HG02798 (cell line): Measurements from ENCODE around the gene EML1.

Source experiments
- ATAC-seq: cut with Tn5 transposase; IDR thresholded peaks from one replicate; pipeline ENCODE4 v1.9.1; 2021; ENCODE audit warnings: mild to moderate bottlenecking; ENCODE audit not compliant: unreplicated experiment, poor library complexity

Gene EML1, protein sequence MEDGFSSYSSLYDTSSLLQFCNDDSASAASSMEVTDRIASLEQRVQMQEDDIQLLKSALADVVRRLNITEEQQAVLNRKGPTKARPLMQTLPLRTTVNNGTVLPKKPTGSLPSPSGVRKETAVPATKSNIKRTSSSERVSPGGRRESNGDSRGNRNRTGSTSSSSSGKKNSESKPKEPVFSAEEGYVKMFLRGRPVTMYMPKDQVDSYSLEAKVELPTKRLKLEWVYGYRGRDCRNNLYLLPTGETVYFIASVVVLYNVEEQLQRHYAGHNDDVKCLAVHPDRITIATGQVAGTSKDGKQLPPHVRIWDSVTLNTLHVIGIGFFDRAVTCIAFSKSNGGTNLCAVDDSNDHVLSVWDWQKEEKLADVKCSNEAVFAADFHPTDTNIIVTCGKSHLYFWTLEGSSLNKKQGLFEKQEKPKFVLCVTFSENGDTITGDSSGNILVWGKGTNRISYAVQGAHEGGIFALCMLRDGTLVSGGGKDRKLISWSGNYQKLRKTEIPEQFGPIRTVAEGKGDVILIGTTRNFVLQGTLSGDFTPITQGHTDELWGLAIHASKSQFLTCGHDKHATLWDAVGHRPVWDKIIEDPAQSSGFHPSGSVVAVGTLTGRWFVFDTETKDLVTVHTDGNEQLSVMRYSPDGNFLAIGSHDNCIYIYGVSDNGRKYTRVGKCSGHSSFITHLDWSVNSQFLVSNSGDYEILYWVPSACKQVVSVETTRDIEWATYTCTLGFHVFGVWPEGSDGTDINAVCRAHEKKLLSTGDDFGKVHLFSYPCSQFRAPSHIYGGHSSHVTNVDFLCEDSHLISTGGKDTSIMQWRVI

DNA sequence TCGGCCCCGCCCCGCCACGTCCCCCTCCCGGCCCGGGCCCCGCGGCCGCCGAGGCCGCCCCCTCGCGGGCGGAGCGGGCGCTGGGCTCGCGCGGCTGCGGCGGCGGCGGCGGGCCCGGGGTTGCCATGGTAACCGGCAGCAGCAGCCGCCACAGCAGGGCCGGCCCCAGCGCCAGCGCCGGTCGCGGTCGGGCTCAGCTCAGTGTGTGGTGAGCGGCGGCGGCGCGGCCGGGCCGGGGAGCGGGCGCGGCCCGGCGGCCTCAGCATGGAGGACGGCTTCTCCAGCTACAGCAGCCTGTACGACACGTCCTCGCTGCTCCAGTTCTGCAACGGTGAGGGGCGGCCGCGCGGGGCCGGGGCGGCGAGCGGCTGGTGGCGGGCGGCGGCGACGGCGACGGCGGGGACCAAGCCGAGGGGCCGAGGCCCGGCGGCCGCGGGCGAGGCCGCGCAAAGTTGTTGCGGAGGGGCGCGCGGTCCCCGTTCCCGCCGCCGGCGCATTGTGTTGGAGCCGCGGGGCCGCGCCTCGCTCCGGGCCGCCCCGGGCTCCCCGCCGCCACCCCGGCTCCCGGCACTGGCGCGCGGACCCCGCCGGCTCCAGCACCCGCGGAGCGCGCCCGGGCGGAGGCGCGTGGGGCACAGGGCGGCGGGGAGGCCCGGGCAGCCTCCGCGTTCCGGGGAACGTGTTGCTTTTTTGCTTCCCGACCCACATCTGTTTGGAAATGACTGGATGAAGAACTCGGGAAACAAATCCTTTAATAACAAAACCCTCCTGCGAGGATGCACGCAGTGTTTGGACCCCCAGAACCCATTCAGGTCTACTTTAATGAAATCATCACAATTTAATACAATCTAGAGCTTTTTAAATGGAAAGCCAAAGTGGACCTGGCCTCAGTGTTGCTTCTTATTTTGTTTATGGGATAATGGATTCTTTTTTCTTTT is at the start of gene EML1:
Gene EML1 (plus strand): TSS at position 201 of the 938 bp plus-strand sequence. CDS start 64 bp downstream, at position 265.
- ATAC-seq, result peak; percentile 92

DNA sequence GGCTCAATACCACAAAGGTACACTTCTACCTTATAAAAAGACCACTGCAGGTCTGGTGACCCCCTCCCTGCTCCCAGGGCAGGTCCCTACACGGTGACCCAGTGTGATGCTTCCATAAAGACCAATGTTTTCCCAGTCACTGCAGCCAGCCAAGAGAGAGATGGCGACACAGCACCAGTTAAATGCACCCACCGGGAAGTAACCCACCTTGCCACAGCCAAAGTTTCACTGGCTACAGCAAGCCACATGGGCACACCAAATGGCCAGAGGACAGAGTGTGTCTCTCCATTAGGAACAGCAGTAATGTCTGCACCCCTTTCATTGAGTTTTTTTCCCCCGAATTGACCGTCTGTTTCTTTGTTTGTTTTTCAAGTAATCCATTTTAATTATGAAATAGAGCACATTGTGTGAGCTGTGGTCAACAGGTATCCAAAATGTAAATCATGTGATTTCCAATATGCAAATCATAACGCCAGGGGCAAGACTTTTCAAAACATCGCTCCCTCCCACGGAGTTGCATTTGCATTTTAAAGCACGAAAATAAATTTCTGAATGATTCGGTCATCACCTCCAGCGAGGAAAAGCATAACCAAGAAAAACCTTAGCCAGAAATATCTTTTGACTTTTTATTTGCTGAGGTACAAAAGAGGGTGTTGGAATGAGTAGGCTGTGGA is 48.9 kb upstream of the EML1 start:
- no peak for ATAC-seq

DNA sequence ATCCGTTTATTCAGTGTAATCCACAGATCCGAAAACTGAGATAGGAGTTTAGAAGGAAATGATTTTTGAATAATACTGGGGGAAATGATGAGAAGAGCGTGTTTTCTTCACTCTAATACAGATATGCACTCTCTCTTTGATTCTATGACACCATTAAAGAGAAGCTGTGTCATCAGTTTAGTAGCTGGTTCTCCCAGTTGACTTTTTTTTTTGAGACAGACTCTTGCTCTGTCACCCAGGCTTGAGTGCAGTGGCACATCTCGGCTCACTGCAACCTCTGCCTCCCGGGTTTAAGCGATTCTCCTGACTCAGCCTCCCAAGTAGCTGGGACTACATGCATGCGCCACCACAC is 48.4 kb upstream of the EML1 start:
- no peak for ATAC-seq

DNA sequence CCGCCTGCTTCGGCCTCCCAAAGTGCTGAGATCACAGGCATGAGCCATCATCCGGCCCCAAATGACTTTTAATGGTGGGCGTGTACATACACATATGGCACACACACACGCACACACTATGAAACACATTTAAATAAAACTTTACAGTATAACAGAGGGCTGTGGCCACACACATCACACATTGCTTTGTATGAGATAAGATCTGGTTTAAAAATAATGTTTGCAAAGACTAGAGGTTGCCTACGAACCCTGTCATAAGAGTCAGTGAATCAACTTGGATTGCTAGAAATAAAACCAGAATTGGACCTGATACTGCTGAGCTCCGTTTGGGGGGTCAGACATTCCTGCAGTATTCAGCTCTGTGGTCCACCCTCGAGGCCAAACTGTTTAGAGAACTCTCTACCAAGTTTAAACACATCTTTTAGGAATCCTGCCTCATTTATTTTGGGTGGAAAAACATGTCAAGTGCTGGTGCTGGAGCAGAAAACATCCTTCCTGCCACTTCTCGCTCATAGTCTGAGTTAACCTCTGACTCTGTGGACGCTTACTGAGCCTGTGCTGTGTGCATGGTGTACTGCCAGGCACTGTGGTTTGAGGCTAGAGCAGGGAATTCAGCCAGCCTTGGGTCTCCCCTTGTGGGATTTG is 47.8 kb upstream of the EML1 start:
- no peak for ATAC-seq

DNA sequence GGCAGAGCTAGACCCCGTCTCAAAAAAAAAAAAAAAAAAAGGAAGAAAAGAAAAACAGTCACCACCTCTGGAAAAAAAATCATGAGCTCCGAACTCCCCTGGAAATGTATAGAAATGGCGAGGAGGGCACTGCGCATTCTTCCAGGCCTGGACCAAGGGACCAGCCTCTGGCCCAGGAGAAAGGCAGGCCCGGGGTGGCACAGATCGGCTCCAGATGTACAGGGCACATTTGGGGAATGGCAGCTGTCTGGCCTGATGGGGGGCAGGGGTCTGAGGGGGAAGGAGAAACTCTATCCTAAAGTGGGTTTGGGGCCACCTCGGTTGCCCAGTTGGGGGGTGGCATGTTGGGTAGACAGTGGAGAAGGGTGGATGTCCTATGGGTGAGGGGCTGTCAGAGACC is 46.0 kb upstream of the EML1 start:
- ATAC-seq, result no peak

DNA sequence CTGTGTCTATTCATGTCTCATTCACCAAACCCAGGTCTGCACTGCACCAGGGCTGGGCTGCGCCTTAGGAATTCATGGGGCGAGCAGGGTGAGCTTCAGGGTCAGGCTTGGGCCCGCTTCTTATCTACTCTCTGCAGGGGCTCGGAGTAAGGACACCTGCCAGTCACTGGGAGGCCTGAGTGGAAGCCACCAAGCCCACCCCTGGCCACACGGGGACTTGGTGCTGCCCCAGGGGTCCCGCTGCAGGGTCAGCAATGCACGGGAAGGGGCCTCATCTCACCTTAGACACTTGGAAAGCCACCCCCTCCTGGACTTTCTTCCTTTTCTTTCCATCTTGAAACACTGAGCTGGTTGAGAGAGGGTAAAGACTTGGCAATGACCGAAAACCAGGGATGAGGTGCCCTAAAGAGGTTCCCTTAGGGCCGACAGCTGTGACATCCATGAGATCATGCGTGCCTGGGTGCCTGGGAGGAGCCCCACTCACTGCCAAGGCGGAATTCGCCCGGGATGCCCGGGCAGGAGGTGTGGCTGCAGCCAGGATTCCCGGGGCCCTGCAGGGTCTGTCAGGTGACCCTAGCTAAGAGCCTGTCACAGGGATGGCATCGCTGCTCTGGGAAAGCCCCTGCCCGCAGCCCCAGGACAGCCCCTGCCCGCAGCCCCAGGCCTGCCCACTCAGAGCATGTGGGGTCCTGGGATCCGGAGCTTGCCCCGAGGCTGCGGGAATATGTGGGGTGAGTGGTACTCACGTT is 45.5 kb upstream of the EML1 start:
- no peak for ATAC-seq

DNA sequence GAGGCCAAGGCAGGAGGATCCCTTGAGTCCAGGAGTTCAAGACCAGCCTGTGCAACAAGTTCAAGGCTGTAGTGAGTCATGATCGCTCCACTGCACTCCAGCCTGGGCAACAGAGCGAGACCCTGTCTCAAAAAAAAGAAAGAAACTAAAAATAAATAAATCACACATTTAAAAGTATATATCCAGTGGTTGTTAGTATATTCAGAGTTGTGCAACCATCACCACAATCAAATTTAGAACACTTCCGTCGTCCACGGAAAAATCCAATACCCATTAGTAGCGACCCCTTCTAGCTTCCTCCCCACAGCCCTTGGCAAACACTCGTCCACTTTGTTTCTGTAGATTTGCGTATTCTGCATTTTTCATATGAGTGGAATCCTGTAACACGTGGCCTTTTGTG is 44.7 kb upstream of the EML1 start:
- ATAC-seq, result no peak

DNA sequence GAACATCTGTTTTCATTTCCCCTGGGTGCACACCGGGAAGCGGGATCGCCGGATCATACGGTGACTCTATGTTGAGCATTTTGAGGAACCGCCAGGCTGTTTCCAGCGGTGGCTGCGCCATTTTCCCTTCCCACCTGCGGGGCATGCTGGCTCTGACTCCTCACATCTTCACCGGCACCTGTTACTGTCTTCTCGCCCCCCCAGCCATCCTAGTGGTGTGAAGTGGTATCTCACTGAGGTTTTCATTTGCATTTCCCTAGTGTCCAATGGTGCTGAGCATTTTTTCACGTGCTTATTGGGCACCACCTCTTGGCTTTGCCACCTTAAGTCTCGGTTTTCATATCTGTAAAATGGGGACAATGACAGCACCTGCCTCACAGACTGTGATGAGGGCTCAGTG is 44.1 kb upstream of the EML1 start:
- ATAC-seq, result no peak

DNA sequence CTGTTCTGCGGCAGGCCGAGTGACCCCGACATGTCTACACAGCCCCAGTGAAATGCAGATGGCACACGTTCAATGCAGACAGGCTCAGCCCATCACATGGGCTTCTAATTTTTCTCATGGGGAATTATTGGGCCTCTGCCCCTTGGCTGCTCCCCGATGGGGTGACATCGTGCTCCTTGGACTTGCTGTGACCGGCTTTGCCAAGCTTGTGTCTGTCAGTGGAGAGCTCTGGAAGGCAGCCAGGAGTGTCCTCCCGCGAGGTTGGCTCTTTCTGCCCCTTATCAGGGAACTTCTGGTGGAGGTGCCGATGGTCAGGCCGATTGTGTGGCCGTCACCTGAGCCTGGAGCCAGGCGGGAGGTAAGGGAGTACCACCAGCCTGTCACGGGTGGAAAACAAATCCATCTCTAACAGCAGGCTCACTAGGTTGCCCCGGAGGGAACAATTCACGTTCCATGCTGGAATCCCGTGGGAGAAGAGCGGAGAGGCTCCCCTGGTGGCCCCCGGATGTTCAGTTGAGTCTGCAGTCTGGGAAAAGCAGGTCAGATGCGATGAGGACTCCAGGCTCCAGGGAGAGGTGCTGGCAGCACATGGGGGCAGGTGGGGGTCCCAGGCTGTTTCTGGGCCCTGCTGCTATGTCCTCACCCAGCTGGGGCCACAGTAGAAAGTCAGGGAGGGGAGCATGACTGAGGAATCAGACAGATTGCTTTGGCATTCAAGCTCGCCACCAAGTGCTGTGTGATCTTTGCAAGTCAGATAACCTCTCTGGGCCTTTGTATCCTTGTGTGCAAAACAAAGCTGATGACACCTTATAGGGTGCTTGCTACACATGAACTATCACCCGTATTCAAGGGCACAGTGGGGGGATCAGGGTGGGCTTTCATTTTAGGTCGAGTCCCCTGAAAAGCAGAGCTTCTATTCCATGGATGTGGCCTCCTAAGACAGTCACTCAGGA is 43.2 kb upstream of the EML1 start:
- ATAC-seq, result no peak

DNA sequence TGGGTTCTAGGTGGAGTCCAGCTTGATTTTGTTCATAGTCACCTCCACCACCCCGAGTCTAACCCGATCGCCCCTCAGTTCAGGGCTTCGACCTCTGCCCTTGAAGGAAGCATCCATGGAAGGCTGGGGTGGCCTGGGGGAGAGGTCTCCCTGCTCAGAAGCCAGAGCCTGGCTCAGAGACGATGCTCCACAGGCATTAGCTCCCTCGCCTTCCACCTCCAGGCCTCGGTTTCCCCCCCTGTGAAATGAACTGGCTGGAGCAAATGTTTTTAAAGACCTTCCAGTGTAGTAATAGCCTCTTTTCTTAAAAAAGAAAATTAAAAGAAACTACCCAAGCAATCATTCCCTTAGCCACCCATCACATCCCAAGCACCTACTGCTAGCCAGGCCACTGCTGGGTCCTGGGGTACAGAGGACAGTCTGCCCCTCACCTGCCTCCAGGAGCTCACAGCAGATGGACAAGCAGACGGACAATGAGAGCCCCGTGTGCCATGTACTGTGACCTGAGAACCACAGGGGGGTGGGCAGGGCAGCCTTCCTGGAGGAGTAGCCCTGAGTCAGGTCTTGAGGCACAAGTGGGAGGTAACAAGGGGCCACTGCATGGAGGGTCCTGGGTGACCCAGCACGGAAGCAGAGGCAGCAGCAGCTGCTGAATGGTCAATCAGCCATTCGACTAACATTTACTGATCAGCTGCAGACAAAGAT is 42.3 kb upstream of the EML1 start:
- no peak for ATAC-seq

DNA sequence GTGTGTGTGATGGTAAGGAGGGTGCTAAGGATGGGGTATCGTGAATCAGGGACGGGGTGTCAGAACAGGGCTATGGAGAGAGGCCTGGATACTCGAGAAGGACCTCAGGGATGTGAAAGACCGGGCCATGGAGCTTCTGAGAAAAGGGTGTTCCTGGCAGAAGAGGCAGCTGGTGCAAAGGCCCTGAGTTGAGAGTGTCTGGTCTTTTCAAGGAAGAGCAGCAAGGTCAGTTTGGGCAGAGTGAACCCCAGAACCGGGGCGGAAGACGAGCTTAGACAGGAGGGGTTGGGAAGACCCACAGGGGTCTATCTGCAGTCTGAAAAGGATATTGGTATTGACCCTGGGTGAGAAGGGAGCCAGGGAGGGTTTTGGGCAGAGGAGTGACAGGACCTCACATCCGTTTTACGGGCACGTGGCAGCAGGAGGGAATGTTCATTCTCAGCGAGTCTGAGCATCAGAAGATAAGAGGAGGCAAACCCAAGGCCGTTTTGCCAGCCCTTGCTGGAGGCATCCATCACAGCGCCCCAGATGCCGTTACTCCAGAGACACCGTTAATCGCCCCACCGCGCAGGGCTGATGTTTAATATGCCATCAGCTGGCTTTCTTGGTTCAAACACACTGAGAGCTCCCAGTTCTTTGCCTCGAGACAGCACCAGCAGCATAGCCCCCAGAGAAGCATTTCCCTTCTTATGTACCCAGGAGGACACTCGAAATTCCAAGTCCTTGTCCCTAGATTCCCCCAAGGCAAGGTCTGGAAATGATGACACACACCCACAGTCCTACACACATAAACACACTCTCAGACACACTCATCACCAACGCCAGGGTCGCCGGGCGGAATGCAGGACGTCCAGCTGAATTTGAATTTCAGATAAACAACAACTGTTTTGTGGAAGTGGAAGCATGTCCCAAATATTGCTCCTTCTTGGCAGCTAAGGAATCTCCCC is 41.4 kb upstream of the EML1 start:
- ATAC-seq, result no peak

DNA sequence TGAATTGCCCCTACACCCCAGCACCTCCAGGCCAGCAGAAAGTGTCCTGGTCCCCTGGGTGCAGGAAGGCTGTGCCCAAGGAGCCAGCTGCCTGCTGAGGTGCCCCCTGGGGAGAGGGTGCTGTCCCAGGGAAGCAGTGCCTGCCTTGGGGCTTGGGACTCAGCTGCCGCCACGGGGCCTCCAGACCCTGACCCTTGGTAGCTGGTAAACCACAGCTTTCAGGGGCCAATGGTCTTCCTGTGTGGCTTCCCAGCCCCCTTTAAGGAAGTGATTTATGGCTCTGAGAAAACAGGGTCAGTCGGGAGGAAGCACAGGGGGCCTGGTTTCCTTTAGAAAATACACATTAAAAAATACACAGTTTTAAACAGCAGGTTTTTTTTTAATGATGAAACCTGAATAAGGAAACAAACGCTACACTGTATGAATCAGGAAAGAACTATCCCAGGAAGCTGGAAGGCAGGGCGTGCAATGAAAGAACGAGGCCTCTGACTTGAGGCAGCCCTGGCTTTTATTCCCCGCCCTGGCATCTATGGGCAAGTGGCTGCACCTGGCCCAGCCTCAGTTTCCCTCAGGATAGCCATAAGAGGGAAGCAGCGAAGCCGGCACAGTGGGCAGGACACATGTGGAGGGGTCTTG is 40.6 kb upstream of the EML1 start:
- ATAC-seq, result no peak

DNA sequence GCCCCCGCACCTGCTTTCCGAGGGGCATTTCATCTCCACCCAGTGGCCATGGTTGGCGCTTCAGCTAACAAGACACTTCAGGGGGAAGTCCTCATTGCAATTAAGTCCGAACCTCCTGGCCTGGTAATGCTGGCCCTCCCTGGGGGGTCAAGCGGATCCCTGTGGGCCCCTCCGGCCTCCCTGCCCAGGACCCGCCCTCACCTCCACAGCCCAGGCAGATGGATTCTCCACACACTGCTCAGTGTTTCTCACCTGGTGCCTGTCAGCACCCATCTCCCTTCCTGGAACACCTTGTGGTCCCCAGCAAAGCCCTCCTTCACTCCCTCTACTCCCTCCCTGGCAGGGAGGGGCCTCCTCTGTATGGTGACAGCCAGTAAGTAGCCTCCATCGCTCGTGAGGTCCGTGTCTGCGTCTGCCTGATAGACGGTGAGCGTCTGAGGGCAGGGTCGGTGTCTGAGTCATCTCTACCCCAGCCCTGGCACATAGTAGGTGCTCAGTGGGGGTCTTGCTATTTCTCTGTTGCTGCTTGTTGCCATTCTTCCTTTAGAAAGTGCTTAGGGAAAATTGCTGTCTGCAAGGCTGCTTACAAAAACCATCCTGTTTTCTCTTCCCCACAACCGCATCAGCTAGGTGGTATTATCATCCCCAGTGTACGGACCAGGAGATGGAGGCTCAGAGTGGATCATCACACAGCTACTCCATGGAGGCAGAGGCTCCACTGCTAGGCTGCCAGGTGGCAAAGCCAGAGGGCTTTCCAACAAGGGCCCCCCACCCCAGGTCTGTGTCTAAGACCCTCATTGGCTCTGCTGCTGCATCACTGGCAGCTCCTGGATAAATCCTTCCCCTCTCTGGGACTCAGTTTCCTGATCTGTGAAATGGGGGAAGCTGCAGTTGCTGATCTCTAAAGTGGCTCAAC is 39.7 kb upstream of the EML1 start:
- no peak for ATAC-seq

DNA sequence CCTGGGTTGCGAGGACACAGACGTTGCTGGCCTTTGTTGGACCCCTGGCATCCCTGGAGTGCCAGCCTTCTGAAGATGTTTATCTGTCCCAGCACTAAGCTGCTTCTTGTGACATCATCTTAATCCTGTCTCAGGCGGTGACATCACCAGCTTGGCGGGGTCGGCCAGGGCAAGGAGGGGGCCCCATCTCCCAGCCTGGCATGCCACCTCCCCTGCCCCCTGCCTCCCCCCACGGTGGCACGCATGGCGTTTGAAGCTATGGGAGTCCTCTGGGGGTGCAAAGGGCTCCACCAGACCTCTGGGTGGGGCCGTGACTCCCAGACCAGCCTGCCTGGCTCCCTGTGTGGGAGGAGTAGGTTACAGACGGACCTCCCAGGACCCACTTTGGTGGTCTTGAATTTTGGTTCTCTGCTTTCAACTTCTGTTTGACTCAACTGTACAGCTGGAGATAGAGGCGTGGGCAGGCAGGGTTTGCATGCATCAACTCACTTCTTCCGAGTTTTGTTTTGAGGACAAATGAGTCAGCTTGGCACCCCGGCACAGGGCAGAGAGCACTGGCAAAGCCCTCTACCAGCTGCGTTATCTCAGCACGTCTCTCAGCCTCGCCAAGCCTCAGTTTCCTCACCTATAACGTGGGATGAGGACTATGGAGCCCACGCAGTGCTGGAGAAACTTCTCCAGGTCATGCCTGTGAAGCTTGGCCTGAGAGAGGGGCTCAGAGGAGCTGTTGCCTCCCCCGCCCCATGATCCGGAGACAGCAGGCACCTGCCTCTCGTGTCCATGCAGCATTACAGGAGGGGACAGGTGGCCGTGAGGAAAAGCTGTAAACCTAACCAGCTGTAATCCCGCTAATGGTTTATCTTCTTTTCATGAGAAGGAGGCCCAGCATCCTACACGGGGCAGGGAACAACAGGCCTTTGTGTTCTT is 38.8 kb upstream of the EML1 start:
- ATAC-seq, result no peak
